ENCODE measurements around the gene BMPER.

BMPER gene

GRCh38 chr7:34187798-34188307, 282.5 kb downstream of the BMPER start:
- H3K27me3 ChIP-seq (ENCODE audit: insufficient read depth, low read depth, severe bottlenecking): no peaks in the 10 kb centered on the region
- TF ChIP-seq CTCF (IDR thresholded peaks at IDR 0.05; ENCODE audit: low read depth, low read length): no peak
- DNase-seq: no peak

GRCh38 chr7:34189031-34189430, 283.7 kb downstream of the BMPER start:
- Histone ChIP-seq H3K36me3 (no peaks in the 10 kb centered on the region), H3K27me3 (ENCODE audit: insufficient read depth, low read depth, severe bottlenecking) (no peaks in the 10 kb centered on the region), H3K4me3 (ENCODE audit: low read depth, low read length) (no peak overlapping the region), H3K27ac (no peak overlapping the region), H3K9me3 (ENCODE audit: severe bottlenecking) (no peaks in the 10 kb centered on the region)
- no peak for TF ChIP-seq CTCF (IDR thresholded peaks at IDR 0.05; ENCODE audit: low read depth, low read length)
- DNase-seq: no peak

More at GRCh38 chr7:34187798-34188307, 282.5 kb downstream of the BMPER start:
- Histone ChIP-seq H3K4me3 (ENCODE audit: low read depth, low read length) (no peak overlapping the region), H3K36me3 (no peaks in the 10 kb centered on the region), H3K27ac (no peak overlapping the region), H3K9me3 (ENCODE audit: severe bottlenecking) (no peaks in the 10 kb centered on the region)

GRCh38 chr7:34190299-34190698, 285.0 kb downstream of the BMPER start:
- TF ChIP-seq CTCF (IDR thresholded peaks at IDR 0.05; ENCODE audit: low read depth, low read length): no peak
- no peak overlapping the region for H3K4me3 ChIP-seq (ENCODE audit: low read depth, low read length)
- H3K27me3 ChIP-seq (ENCODE audit: insufficient read depth, low read depth, severe bottlenecking): no peaks in the 10 kb centered on the region
- no peaks in the 10 kb centered on the region for H3K36me3 ChIP-seq
- H3K9me3 ChIP-seq (ENCODE audit: severe bottlenecking): no peaks in the 10 kb centered on the region
- no peak overlapping the region for H3K27ac ChIP-seq
- no peak for DNase-seq

- Histone ChIP-seq H3K36me3 (no peaks in the 10 kb centered on the region), H3K27me3 (ENCODE audit: insufficient read depth, low read depth, severe bottlenecking) (no peaks in the 10 kb centered on the region), H3K4me3 (ENCODE audit: low read depth, low read length) (no peak overlapping the region), H3K9me3 (ENCODE audit: severe bottlenecking) (no peaks in the 10 kb centered on the region), H3K27ac (no peak overlapping the region)
- no peak for TF ChIP-seq CTCF (IDR thresholded peaks at IDR 0.05; ENCODE audit: low read depth, low read length)
- no peak for DNase-seq
Observed at GRCh38 chr7:34191162-34191561, 285.8 kb downstream of the BMPER start.

GRCh38 chr7:34191771-34192479, 286.6 kb downstream of the BMPER start:
- Histone ChIP-seq H3K36me3 (no peaks in the 10 kb centered on the region), H3K27ac (no peak overlapping the region), H3K27me3 (ENCODE audit: insufficient read depth, low read depth, severe bottlenecking) (no peaks in the 10 kb centered on the region), H3K4me3 (ENCODE audit: low read depth, low read length) (no peak overlapping the region), H3K9me3 (ENCODE audit: severe bottlenecking) (no peaks in the 10 kb centered on the region)
- no peak for DNase-seq
- no peak for TF ChIP-seq CTCF (IDR thresholded peaks at IDR 0.05; ENCODE audit: low read depth, low read length)

GRCh38 chr7:34192906-34193305, 287.6 kb downstream of the BMPER start:
- Histone ChIP-seq H3K27me3 (ENCODE audit: insufficient read depth, low read depth, severe bottlenecking) (no peaks in the 10 kb centered on the region), H3K9me3 (ENCODE audit: severe bottlenecking) (no peaks in the 10 kb centered on the region), H3K4me3 (ENCODE audit: low read depth, low read length) (no peak overlapping the region), H3K36me3 (no peaks in the 10 kb centered on the region), H3K27ac (no peak overlapping the region)
- DNase-seq: no peak
- no peak for TF ChIP-seq CTCF (IDR thresholded peaks at IDR 0.05; ENCODE audit: low read depth, low read length)
